C4-2B (cell line): ENCODE results near the gene CLCA2.

Source experiments
- H3K27ac ChIP-seq: fragments of 450-650 bp; 2 replicates; pipeline ENCODE4 v1.5.1; 2017
- CTCF ChIP-seq: fragments of 450-650 bp; conservative IDR thresholded peaks from 2 replicates; pipeline ENCODE4 v1.5.1; 2017; ENCODE audit warnings: mild to moderate bottlenecking
- ZFX ChIP-seq: fragments of 450-650 bp; IDR thresholded peaks from 2 replicates; pipeline ENCODE4 v1.6.1; 2017

Gene CLCA2

DNA sequence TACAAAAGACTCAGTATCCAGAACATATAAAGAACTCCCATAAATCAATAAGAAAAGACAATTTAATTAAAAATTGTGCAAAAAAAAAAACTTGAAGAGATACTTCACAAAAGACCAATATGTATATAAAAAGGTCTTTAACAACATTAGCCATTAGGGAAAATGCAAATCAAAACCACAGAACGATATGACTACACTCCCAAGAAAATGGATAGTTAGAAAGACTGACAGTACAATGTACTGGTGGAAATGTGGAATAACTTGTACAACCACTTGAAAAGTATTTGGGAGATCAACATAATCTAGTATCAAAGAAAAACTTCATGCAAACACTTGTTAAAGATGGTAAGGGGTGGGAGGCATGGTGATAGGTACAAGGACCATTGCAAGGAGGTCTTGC is 40.8 kb downstream of the CLCA2 start:
- no peak for TF ChIP-seq ZFX
- no peak for TF ChIP-seq CTCF
- no peak overlapping the region for H3K27ac ChIP-seq

GRCh38 chr1:86466109-86466844 is 42.3 kb downstream of the CLCA2 start:
- no peak for TF ChIP-seq CTCF
- TF ChIP-seq ZFX = no peak

GRCh38 chr1:86466986-86467385 is 43.0 kb downstream of the CLCA2 start:
- TF ChIP-seq CTCF = no peak
- no peak for TF ChIP-seq ZFX
- no peak overlapping the region for H3K27ac ChIP-seq

More at GRCh38 chr1:86466109-86466844, 42.3 kb downstream of the CLCA2 start:
- no peak overlapping the region for H3K27ac ChIP-seq

- no peak within 1 kb of the TSS for H3K27ac ChIP-seq
- no peak for TF ChIP-seq CTCF
- TF ChIP-seq ZFX = no peak
Observed at GRCh38 chr1:86468501-86468977, 44.6 kb downstream of the CLCA2 start, which contains the start of gene CLCA1. Gene CLCA1 (plus strand): TSS chr1:86468927. CDS start chr1:86468972, 45 bp downstream.

DNA sequence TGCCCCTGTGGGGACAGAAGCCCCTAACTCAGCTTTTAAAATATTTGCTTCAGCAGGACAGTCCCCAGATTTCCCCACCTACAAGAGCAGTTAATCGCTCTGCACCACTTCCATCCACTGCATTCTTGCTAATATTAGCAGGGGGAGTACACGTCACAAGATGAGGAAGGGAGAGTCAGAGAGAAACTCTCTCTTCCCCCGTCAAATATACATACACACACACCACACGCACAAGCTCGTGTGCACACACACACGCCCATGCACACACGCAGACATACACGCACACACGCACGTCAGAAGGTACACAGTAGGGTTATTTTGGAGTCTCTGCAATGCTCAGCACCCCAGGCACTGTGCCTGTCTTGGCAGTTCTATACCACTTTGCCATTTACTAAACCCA is 46.9 kb downstream of the CLCA2 start:
- H3K27ac ChIP-seq = no peak overlapping the region
- TF ChIP-seq CTCF = no peak
- no peak for TF ChIP-seq ZFX

GRCh38 chr1:86471291-86471690 is 47.3 kb downstream of the CLCA2 start:
- no peak for TF ChIP-seq CTCF
- no peak for TF ChIP-seq ZFX
- no peak overlapping the region for H3K27ac ChIP-seq

- TF ChIP-seq ZFX (no peak), CTCF (no peak)
- H3K27ac ChIP-seq = no peak overlapping the region
Observed at GRCh38 chr1:86472152-86472551, 48.2 kb downstream of the CLCA2 start.
